ENCODE data around the gene CLSTN2. TPM values are rescaled to one million over a fixed set of nuclear protein-coding genes. Genes with fewer than 3 reads are reported as not detected.

CLSTN2 gene
- total RNA-seq, 1 experiment from 2014 or later, result 0.68 TPM

GRCh38 chr3:139945386-139945785, 10.4 kb downstream of the CLSTN2 start:
- no peak overlapping the region for H3K18ac ChIP-seq (ENCODE audit: insufficient read length, low read depth, low read length)
- DNase-seq, result no peak
- no peaks in the 10 kb centered on the region for H3K9me3 ChIP-seq (ENCODE audit: control insufficient read depth, low read depth, low read length)
- Mint-ChIP-seq H3K4me1 (no peaks in the 10 kb centered on the region), H3K4me3 (no peak overlapping the region), H3K27ac (no peak overlapping the region), H3K36me3 (ENCODE audit: insufficient read depth in 1 of 3, low read depth in 3 of 3) (no peaks in the 10 kb centered on the region), H3K27me3 (ENCODE audit: low read depth) (peaks cover 43% of the 10 kb centered on the region), H3K9me3 (no peaks in the 10 kb centered on the region)
- H3K23me2 ChIP-seq (ENCODE audit: insufficient read length, low read depth, low read length, poor library complexity, severe bottlenecking), result no peaks in the 10 kb centered on the region
- no peak overlapping the region for H3K4ac ChIP-seq (ENCODE audit: low read depth, low read length)
- H3T11ph ChIP-seq (ENCODE audit: low read length), result no peak overlapping the region
- no peaks in the 10 kb centered on the region for H3K27me3 ChIP-seq (ENCODE audit: insufficient read depth, low read length)
- H3K9ac ChIP-seq (ENCODE audit: extremely low read depth, insufficient read length, low read length), result no peak overlapping the region
- H3K4me2 ChIP-seq (ENCODE audit: insufficient read depth, insufficient read length, low read length), result no peak overlapping the region
- H2BK15ac ChIP-seq (ENCODE audit: low read depth, low read length), result no peak overlapping the region
- H3K27ac ChIP-seq (ENCODE audit: insufficient read length, low read depth, low read length), result no peak overlapping the region
- no peak overlapping the region for H4K8ac ChIP-seq (replicated peaks; ENCODE audit: insufficient read length, low read depth, low read length)
- no peak overlapping the region for H2AK5ac ChIP-seq (ENCODE audit: insufficient read length, low read length)
- no peak overlapping the region for H2BK120ac ChIP-seq (ENCODE audit: low read depth, low read length, poor library complexity, severe bottlenecking)
- no peaks in the 10 kb centered on the region for H3K79me1 ChIP-seq (ENCODE audit: insufficient read depth, low read depth, low read length, poor library complexity, severe bottlenecking)
- no peak overlapping the region for H3K14ac ChIP-seq (ENCODE audit: insufficient read depth, low read length)
- no peak overlapping the region for H2AFZ ChIP-seq (ENCODE audit: low read length)
- no peak overlapping the region for H3K23ac ChIP-seq (ENCODE audit: insufficient read length, low read depth, low read length)
- H3K56ac ChIP-seq (ENCODE audit: insufficient read length, low read depth, low read length), result no peak overlapping the region
- no CpG with 5 or more reads among the region's 4 CpGs for WGBS (ENCODE audit: extremely low coverage, insufficient read length, low lambda C conversion rate)
- H4K20me1 ChIP-seq (ENCODE audit: control insufficient read depth, insufficient read depth, insufficient read length), result no peaks in the 10 kb centered on the region
- no peak overlapping the region for H4K91ac ChIP-seq (ENCODE audit: insufficient read length, low read depth, low read length)
- no peak for TF ChIP-seq CTCF (conservative IDR thresholded peaks at IDR 0.05)
- no peak overlapping the region for H4K5ac ChIP-seq (ENCODE audit: insufficient read length, low read depth, low read length)
- H3K79me2 ChIP-seq (ENCODE audit: insufficient read depth, low read length), result no peaks in the 10 kb centered on the region
- H2BK20ac ChIP-seq (ENCODE audit: low read depth, low read length, poor library complexity, severe bottlenecking), result no peak overlapping the region
- H2BK12ac ChIP-seq (ENCODE audit: insufficient read length, low read depth, low read length), result no peak overlapping the region
- H3K4me1 ChIP-seq (ENCODE audit: insufficient read depth, low read length), result no peaks in the 10 kb centered on the region
- H2BK5ac ChIP-seq (ENCODE audit: insufficient read length, low read length), result no peak overlapping the region

Measured in H9 (cell line).